HepG2 (cell line): ENCODE measurements around the gene AFF1.

Source experiments
- ESRRA ChIP-seq: sonication (generic); formaldehyde crosslinking; IDR thresholded peaks from 2 replicates; pipeline ENCODE4 v1.5.1; 2020; ENCODE audit warnings: mild to moderate bottlenecking, low read depth, missing genetic modification reagents
- MBD4 ChIP-seq: IDR thresholded peaks from 2 replicates; pipeline ENCODE4 v1.6.1; 2012; ENCODE audit warnings: low read length, inconsistent platforms, borderline replicate concordance
- POLR2AphosphoS5 ChIP-seq: IDR thresholded peaks from 2 replicates; pipeline ENCODE4 v1.6.1; 2012; ENCODE audit warnings: low read depth, low read length
- SP1 ChIP-seq, 2 experiments: fragments of 450-650 bp in 1 of 2; sonication (generic) in 1 of 2; formaldehyde crosslinking in 1 of 2; IDR thresholded peaks; 2 replicates each; pipeline versions ENCODE4 v1.4.0 to v1.6.1; 2016 to 2020; ENCODE audit warnings: missing genetic modification reagents in 1 of 2
- ZNF24 ChIP-seq: fragments of 450-650 bp; IDR thresholded peaks from 2 replicates; pipeline ENCODE4 v1.6.1; 2017; ENCODE audit warnings: antibody characterized with exemption, mild to moderate bottlenecking
- ZNF468 ChIP-seq: sonication (generic); formaldehyde crosslinking; IDR thresholded peaks from 2 replicates; pipeline ENCODE4 v1.8.0; 2022; ENCODE audit warnings: mild to moderate bottlenecking, moderate library complexity, missing genetic modification reagents
- TF ChIP-seq, protein P1 (sequence below): sonication (generic); formaldehyde crosslinking; IDR thresholded peaks from 2 replicates; pipeline ENCODE4 v1.5.0; 2020; ENCODE audit warnings: mild to moderate bottlenecking, missing genetic modification reagents, moderate library complexity

GRCh38 chr4:86895692-86896488 lies 38.9 kb upstream of the AFF1 start:
- TF ChIP-seq, protein P1, sequence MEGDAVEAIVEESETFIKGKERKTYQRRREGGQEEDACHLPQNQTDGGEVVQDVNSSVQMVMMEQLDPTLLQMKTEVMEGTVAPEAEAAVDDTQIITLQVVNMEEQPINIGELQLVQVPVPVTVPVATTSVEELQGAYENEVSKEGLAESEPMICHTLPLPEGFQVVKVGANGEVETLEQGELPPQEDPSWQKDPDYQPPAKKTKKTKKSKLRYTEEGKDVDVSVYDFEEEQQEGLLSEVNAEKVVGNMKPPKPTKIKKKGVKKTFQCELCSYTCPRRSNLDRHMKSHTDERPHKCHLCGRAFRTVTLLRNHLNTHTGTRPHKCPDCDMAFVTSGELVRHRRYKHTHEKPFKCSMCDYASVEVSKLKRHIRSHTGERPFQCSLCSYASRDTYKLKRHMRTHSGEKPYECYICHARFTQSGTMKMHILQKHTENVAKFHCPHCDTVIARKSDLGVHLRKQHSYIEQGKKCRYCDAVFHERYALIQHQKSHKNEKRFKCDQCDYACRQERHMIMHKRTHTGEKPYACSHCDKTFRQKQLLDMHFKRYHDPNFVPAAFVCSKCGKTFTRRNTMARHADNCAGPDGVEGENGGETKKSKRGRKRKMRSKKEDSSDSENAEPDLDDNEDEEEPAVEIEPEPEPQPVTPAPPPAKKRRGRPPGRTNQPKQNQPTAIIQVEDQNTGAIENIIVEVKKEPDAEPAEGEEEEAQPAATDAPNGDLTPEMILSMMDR (CRISPR knock-in tag): peak; percentile 84
- TF ChIP-seq ESRRA (CRISPR knock-in tag) (no peak), ZNF468 (no peak), MBD4 (no peak), SP1 (IDR thresholded peaks at IDR 0.05) (no peak), SP1 (CRISPR knock-in tag; IDR thresholded peaks at IDR 0.05) (no peak), ZNF24 (no peak), POLR2AphosphoS5 (no peak)
